ENCODE data around the gene MTA1. TPM values are rescaled to one million over a fixed set of nuclear protein-coding genes. Genes with fewer than 3 reads are reported as not detected.

MTA1 gene
- total RNA-seq, 1 donor from 2014 or later = 118 TPM

GRCh38 chr14:105409364-105409763, 10.3 kb upstream of the MTA1 start:
- Histone ChIP-seq H3K4me3 (no peak overlapping the region), H3K4me1 (peaks cover 0 to 1% of the 10 kb centered on the region in 2 donors), H3K27me3 (no peaks in the 10 kb centered on the region), H3K27ac (no peak overlapping the region), H3K9me3 (peaks cover 0 to 7% of the 10 kb centered on the region in 2 donors), H3K36me3 (no peaks in the 10 kb centered on the region)
- intact Hi-C loops (cut with DNase I) = no loop called here
- no peak for DNase-seq (ENCODE audit: low spot score in 2 of 2)
- no peak for TF ChIP-seq CTCF (IDR thresholded peaks at IDR 0.05)

- no peak overlapping the region for H3K4me3 ChIP-seq
- no peak overlapping the region for H3K27ac ChIP-seq
- H3K9me3 ChIP-seq = no peaks in the 10 kb centered on the region
- TF ChIP-seq CTCF (IDR thresholded peaks at IDR 0.05) = no peak
- peaks cover 0 to 10% of the 10 kb centered on the region in 2 donors for H3K4me1 ChIP-seq
- DNase-seq (ENCODE audit: low spot score in 2 of 2) = no peak
- intact Hi-C loops (cut with DNase I) = loop anchor here (10.0 kb wide), 1 partner anchor 166 kb away; the partner anchor contains the start of gene BTBD6
- H3K36me3 ChIP-seq = no peaks in the 10 kb centered on the region
- no peaks in the 10 kb centered on the region for H3K27me3 ChIP-seq
These were observed 9.0 kb upstream of the MTA1 start for GRCh38 chr14:105410642-105411016.

GRCh38 chr14:105411017-105411941, 8.3 kb upstream of the MTA1 start:
- Histone ChIP-seq H3K9me3 (no peaks in the 10 kb centered on the region), H3K4me1 (peaks cover 0 to 10% of the 10 kb centered on the region in 2 donors), H3K27me3 (no peaks in the 10 kb centered on the region), H3K36me3 (no peaks in the 10 kb centered on the region), H3K4me3 (peak overlapping the region; percentile 20 to 54), H3K27ac (no peak overlapping the region)
- TF ChIP-seq CTCF (IDR thresholded peaks at IDR 0.05) = no peak
- intact Hi-C loops (cut with DNase I) = loop anchor here (10.0 kb wide), 1 partner anchor 166 kb away; the partner anchor contains the start of gene BTBD6
- DNase-seq (ENCODE audit: low spot score in 2 of 2) = no peak

GRCh38 chr14:105411985-105412770, 7.4 kb upstream of the MTA1 start:
- no peak overlapping the region for H3K4me3 ChIP-seq
- peaks cover 0 to 10% of the 10 kb centered on the region in 2 donors for H3K4me1 ChIP-seq
- intact Hi-C loops (cut with DNase I) = loop anchor here (10.0 kb wide), 1 partner anchor 167 kb away; the partner anchor contains the start of gene BTBD6
- H3K27me3 ChIP-seq = no peaks in the 10 kb centered on the region
- TF ChIP-seq CTCF (IDR thresholded peaks at IDR 0.05) = no peak
- H3K27ac ChIP-seq = no peak overlapping the region
- H3K36me3 ChIP-seq = no peaks in the 10 kb centered on the region
- H3K9me3 ChIP-seq = no peaks in the 10 kb centered on the region
- no peak for DNase-seq (ENCODE audit: low spot score in 2 of 2)

- H3K27ac ChIP-seq = no peak overlapping the region
- TF ChIP-seq CTCF (IDR thresholded peaks at IDR 0.05) = no peak
- H3K4me3 ChIP-seq = no peak overlapping the region
- H3K27me3 ChIP-seq = no peaks in the 10 kb centered on the region
- H3K36me3 ChIP-seq = no peaks in the 10 kb centered on the region
- H3K4me1 ChIP-seq = peaks cover 0 to 10% of the 10 kb centered on the region in 2 donors
- no peak for DNase-seq (ENCODE audit: low spot score in 2 of 2)
- intact Hi-C loops (cut with DNase I) = loop anchor here (10.0 kb wide), 1 partner anchor 168 kb away; the partner anchor contains the start of gene BTBD6
- H3K9me3 ChIP-seq = no peaks in the 10 kb centered on the region
These were observed 6.7 kb upstream of the MTA1 start for GRCh38 chr14:105412771-105413543.
